Sigmoid colon (tissue), 7 donors: Measurements from ENCODE around the gene USP2. TPM values are rescaled to one million over a fixed set of nuclear protein-coding genes. Genes with fewer than 3 reads are reported as not detected.

Source experiments
- DNase-seq: peaks from one replicate; pipeline ENCODE4 v3.0.0-alpha.2; 2019
- H3K27ac ChIP-seq, 4 donors: fragments of 200-600 bp; sonication (generic); one replicate each; pipeline ENCODE4 v1.5.1; 2016 to 2019; ENCODE audit warnings: mild to moderate bottlenecking in 1 of 4
- H3K27me3 ChIP-seq, 3 donors: fragments of 200-600 bp; sonication (generic); one replicate each; pipeline ENCODE4 v1.5.1; 2019; ENCODE audit warnings: mild to moderate bottlenecking in 1 of 3
- H3K36me3 ChIP-seq, 4 donors: fragments of 200-600 bp; sonication (generic); one replicate each; pipeline ENCODE4 v1.5.1; 2016 to 2019
- H3K4me1 ChIP-seq, 4 donors: fragments of 200-600 bp; sonication (generic); one replicate each; pipeline ENCODE4 v1.5.1; 2017 to 2019
- H3K4me3 ChIP-seq, 4 donors: fragments of 200-600 bp; sonication (generic); one replicate each; pipeline ENCODE4 v1.5.1; 2017 to 2019; ENCODE audit warnings: mild to moderate bottlenecking in 2 of 4, moderate library complexity in 1 of 4
- H3K9me3 ChIP-seq, 4 donors: fragments of 200-600 bp in 3 of 4; sonication (generic) in 3 of 4; one replicate each; pipeline versions ENCODE4 v1.5.1 to v1.6.1; 2013 to 2019
- CTCF ChIP-seq, 4 experiments: fragments of 450-650 bp in 3 of 4; fragments of 200-600 bp in 1 of 4; IDR thresholded peaks; one replicate each; pipeline ENCODE4 v1.5.1; 2016 to 2019; ENCODE audit warnings: antibody characterized with exemption in 4 of 4, mild to moderate bottlenecking in 3 of 4, moderate library complexity in 2 of 4
- EP300 ChIP-seq, 4 donors: sonication (generic); formaldehyde crosslinking; IDR thresholded peaks; one replicate each; pipeline ENCODE4 v1.6.1; 2017; ENCODE audit warnings: antibody characterized with exemption in 4 of 4
- POLR2A ChIP-seq, 2 donors: fragments of 450-650 bp; IDR thresholded peaks; one replicate each; pipeline ENCODE4 v1.6.1; 2016; ENCODE audit warnings: antibody characterized with exemption in 2 of 2, mild to moderate bottlenecking in 2 of 2, moderate library complexity in 2 of 2
- POLR2AphosphoS5 ChIP-seq, 4 donors: sonication (generic); formaldehyde crosslinking; IDR thresholded peaks; one replicate each; pipeline ENCODE4 v1.6.1; 2017; ENCODE audit warnings: antibody characterized with exemption in 4 of 4
- WGBS, 2 donors: extraction: QIAGEN DNeasy Blood & Tissue Kit; methylation state at CpG; one replicate each; pipeline ENCODE4 v1.1.7; 2013; 5-methylcytosine and 5-hydroxymethylcytosine counted together
- intact Hi-C: fragments of 100-400 bp; cut with DNase I; formaldehyde crosslinking; loops from one replicate; pipeline ENCODE4 v1.15.1; 2023
- polyA plus RNA-seq, 3 donors: library from polyadenylated mRNA; stranded (reverse); fragments of 200-250 nt; gene quantifications; one replicate each; pipeline ENCODE4 v1.2.3, GENCODE V29; 2013
- total RNA-seq, 4 donors: library from RNA; depleted of rRNA; stranded (reverse); fragments of >200 nt; gene quantifications; one replicate each; pipeline ENCODE4 v1.1.0, GENCODE V29; 2016
- donor health status: healthy with polysubstance abuse.
- donor health status: Bipolar disorder and iron deficiency.
- donor health status: healthy.

Gene USP2
- total and polyA plus RNA-seq, 7 donors: 0.71 to 13.2 (median 1.9) TPM

GRCh38 chr11:119309411-119309810 lies 72.1 kb downstream of the USP2 start:
- 81 to 87% methylated on average over 11 of the region's 11 CpGs for WGBS, 2 donors

GRCh38 chr11:119307974-119308373 lies 73.5 kb downstream of the USP2 start:
- Histone ChIP-seq H3K36me3 (peaks cover 36 to 71% (median 49%) of the 10 kb centered on the region in 4 donors), H3K4me3 (no peak overlapping the region), H3K27ac (peak overlapping the region; percentile 50 to 99 (median 78)), H3K4me1 (peaks cover 0 to 28% (median 12%) of the 10 kb centered on the region in 4 donors), H3K27me3 (no peaks in the 10 kb centered on the region), H3K9me3 (no peaks in the 10 kb centered on the region)
- TF ChIP-seq POLR2AphosphoS5 (IDR thresholded peaks at IDR 0.05) (peak in 2 of 4 donors; percentile 11 to 27), POLR2A (IDR thresholded peaks at IDR 0.05) (no peak)
- no peak for DNase-seq
- intact Hi-C loops: no loop called here
- 89 to 92% methylated on average over 5 of the region's 5 CpGs for WGBS, 2 donors

More at GRCh38 chr11:119309411-119309810, 72.1 kb downstream of the USP2 start:
- Histone ChIP-seq H3K27me3 (no peaks in the 10 kb centered on the region), H3K27ac (peak overlapping the region; percentile 25 to 99 (median 72)), H3K9me3 (no peaks in the 10 kb centered on the region), H3K4me1 (peaks cover 0 to 34% (median 14%) of the 10 kb centered on the region in 4 donors), H3K4me3 (no peak overlapping the region), H3K36me3 (peaks cover 33 to 76% (median 51%) of the 10 kb centered on the region in 4 donors)
- TF ChIP-seq EP300 (IDR thresholded peaks at IDR 0.05): no peak
- no peak for TF ChIP-seq POLR2AphosphoS5 (IDR thresholded peaks at IDR 0.05)
- TF ChIP-seq POLR2A (IDR thresholded peaks at IDR 0.05): no peak
- no peak for TF ChIP-seq CTCF (IDR thresholded peaks at IDR 0.05)
- intact Hi-C loops: no loop called here
- DNase-seq: no peak

- no peak for DNase-seq
- Histone ChIP-seq H3K4me1 (peaks cover 0 to 23% (median 12%) of the 10 kb centered on the region in 4 donors), H3K36me3 (peaks cover 28 to 70% (median 42%) of the 10 kb centered on the region in 4 donors), H3K27ac (peak overlapping the region; percentile 50 to 99 (median 78)), H3K27me3 (no peaks in the 10 kb centered on the region), H3K9me3 (no peaks in the 10 kb centered on the region), H3K4me3 (no peak overlapping the region)
- WGBS, 2 donors: 52 to 95% methylated on average over 1 of the region's 1 CpG
- intact Hi-C loops: no loop called here
- TF ChIP-seq EP300 (IDR thresholded peaks at IDR 0.05) (no peak), POLR2AphosphoS5 (IDR thresholded peaks at IDR 0.05) (peak in 1 of 4 donors; percentile 3), POLR2A (IDR thresholded peaks at IDR 0.05) (no peak), CTCF (IDR thresholded peaks at IDR 0.05) (peak in 1 of 4 experiments; percentile 26)
These were observed 74.3 kb downstream of the USP2 start for GRCh38 chr11:119307219-119307618.

- Histone ChIP-seq H3K27ac (peak overlapping the region; percentile 50 to 99 (median 78)), H3K36me3 (peaks cover 21 to 70% (median 37%) of the 10 kb centered on the region in 4 donors), H3K4me1 (peaks cover 0 to 23% (median 12%) of the 10 kb centered on the region in 4 donors), H3K27me3 (no peaks in the 10 kb centered on the region), H3K9me3 (no peaks in the 10 kb centered on the region), H3K4me3 (no peak overlapping the region)
- intact Hi-C loops: no loop called here
- DNase-seq: no peak
- TF ChIP-seq EP300 (IDR thresholded peaks at IDR 0.05) (peak in 1 of 4 donors; percentile 55), CTCF (IDR thresholded peaks at IDR 0.05) (no peak), POLR2AphosphoS5 (IDR thresholded peaks at IDR 0.05) (peak; percentile 11 to 52 (median 43))
- WGBS, 2 donors: 68 to 88% methylated on average over 5 of the region's 5 CpGs
These were observed 75.1 kb downstream of the USP2 start for GRCh38 chr11:119306373-119306890.

- no peak for DNase-seq
- Histone ChIP-seq H3K36me3 (peaks cover 14 to 70% (median 30%) of the 10 kb centered on the region in 4 donors), H3K4me1 (peaks cover 0 to 28% (median 16%) of the 10 kb centered on the region in 4 donors), H3K27ac (peak overlapping the region; percentile 50 to 99 (median 78)), H3K27me3 (no peaks in the 10 kb centered on the region), H3K4me3 (no peak overlapping the region), H3K9me3 (no peaks in the 10 kb centered on the region)
- WGBS, 2 donors: 86 to 93% methylated on average over 7 of the region's 7 CpGs
- TF ChIP-seq POLR2AphosphoS5 (IDR thresholded peaks at IDR 0.05) (no peak), EP300 (IDR thresholded peaks at IDR 0.05) (no peak), CTCF (IDR thresholded peaks at IDR 0.05) (no peak), POLR2A (IDR thresholded peaks at IDR 0.05) (no peak)
- intact Hi-C loops: no loop called here
These were observed 75.7 kb downstream of the USP2 start for GRCh38 chr11:119305556-119306372.
